ENCODE measurements around the gene UPK3BL2. TPM values are rescaled to one million over a fixed set of nuclear protein-coding genes. Genes with fewer than 3 reads are reported as not detected.
A peak's percentile ranks its signal among the peaks of the same experiment; 100 is the strongest.
"Not testable (repeated sequence)": the region's sequence is repeated elsewhere in the genome, so short reads cannot be mapped to it uniquely, and the experiment has no call there.

The UPK3BL2 gene
- total RNA-seq, 2 experiments from 2014 or later, result 21.4 to 22.3 TPM

- H3K27ac Mint-ChIP-seq; H3K9me3 Mint-ChIP-seq; H3K27me3 Mint-ChIP-seq; H3K4me1 Mint-ChIP-seq (ENCODE audit: low read depth); H3K4me3 Mint-ChIP-seq; H3K36me3 Mint-ChIP-seq (ENCODE audit: low read depth); intact Hi-C loops (cut with micrococcal nuclease); POLR2A ChIA-PET; DNase-seq; CTCF ChIA-PET: not testable (repeated sequence)
- ATAC-seq, result peak; percentile 75
These were observed 31.5 kb downstream of the UPK3BL2 start for GRCh38 chr7:102511860-102512522.

GRCh38 chr7:102510575-102510974 is 32.9 kb downstream of the UPK3BL2 start:
- H3K9me3 Mint-ChIP-seq; H3K27ac Mint-ChIP-seq; POLR2A ChIA-PET; H3K4me3 Mint-ChIP-seq; H3K27me3 Mint-ChIP-seq; ATAC-seq; H3K36me3 Mint-ChIP-seq (ENCODE audit: low read depth); CTCF ChIA-PET; intact Hi-C loops (cut with micrococcal nuclease); H3K4me1 Mint-ChIP-seq (ENCODE audit: low read depth): not testable (repeated sequence)
- peak; percentile 2 for DNase-seq

- H3K4me3 Mint-ChIP-seq; H3K36me3 Mint-ChIP-seq (ENCODE audit: low read depth); intact Hi-C loops (cut with micrococcal nuclease); H3K4me1 Mint-ChIP-seq (ENCODE audit: low read depth); ATAC-seq; H3K9me3 Mint-ChIP-seq; POLR2A ChIA-PET; H3K27me3 Mint-ChIP-seq; CTCF ChIA-PET; H3K27ac Mint-ChIP-seq: not testable (repeated sequence)
- DNase-seq, result peak; percentile 6
These were observed 35.9 kb downstream of the UPK3BL2 start for GRCh38 chr7:102507410-102508088.

- H3K27me3 Mint-ChIP-seq; ATAC-seq; intact Hi-C loops (cut with micrococcal nuclease); H3K4me1 Mint-ChIP-seq (ENCODE audit: low read depth); H3K4me3 Mint-ChIP-seq; CTCF ChIA-PET; H3K27ac Mint-ChIP-seq; H3K9me3 Mint-ChIP-seq; POLR2A ChIA-PET; H3K36me3 Mint-ChIP-seq (ENCODE audit: low read depth): not testable (repeated sequence)
- peak; percentile 1 for DNase-seq
These were observed 38.0 kb downstream of the UPK3BL2 start for GRCh38 chr7:102505298-102506185.

- POLR2A ChIA-PET; H3K4me1 Mint-ChIP-seq (ENCODE audit: low read depth); H3K4me3 Mint-ChIP-seq; ATAC-seq; H3K36me3 Mint-ChIP-seq (ENCODE audit: low read depth); CTCF ChIA-PET; DNase-seq; H3K9me3 Mint-ChIP-seq; H3K27ac Mint-ChIP-seq; H3K27me3 Mint-ChIP-seq; intact Hi-C loops (cut with micrococcal nuclease): not testable (repeated sequence)
These were observed 40.4 kb downstream of the UPK3BL2 start for GRCh38 chr7:102503141-102503540.

- ATAC-seq, CTCF ChIA-PET, POLR2A ChIA-PET: not testable (repeated sequence)
These were observed 45.2 kb downstream of the UPK3BL2 start for GRCh38 chr7:102498321-102498720.

GRCh38 chr7:102497308-102497707 is 46.2 kb downstream of the UPK3BL2 start:
- POLR2A ChIA-PET; H3K27ac Mint-ChIP-seq; H3K4me1 Mint-ChIP-seq (ENCODE audit: low read depth); ATAC-seq; H3K9me3 Mint-ChIP-seq; DNase-seq; H3K36me3 Mint-ChIP-seq (ENCODE audit: low read depth); H3K4me3 Mint-ChIP-seq; CTCF ChIA-PET; H3K27me3 Mint-ChIP-seq; intact Hi-C loops (cut with micrococcal nuclease): not testable (repeated sequence)

More at GRCh38 chr7:102498321-102498720, 45.2 kb downstream of the UPK3BL2 start:
- intact Hi-C loops (cut with micrococcal nuclease); H3K9me3 Mint-ChIP-seq; H3K4me1 Mint-ChIP-seq (ENCODE audit: low read depth); H3K36me3 Mint-ChIP-seq (ENCODE audit: low read depth); DNase-seq; H3K4me3 Mint-ChIP-seq; H3K27me3 Mint-ChIP-seq; H3K27ac Mint-ChIP-seq: not testable (repeated sequence)

GRCh38 chr7:102496861-102497260 is 46.6 kb downstream of the UPK3BL2 start:
- CTCF ChIA-PET; H3K36me3 Mint-ChIP-seq (ENCODE audit: low read depth); POLR2A ChIA-PET; DNase-seq; H3K4me1 Mint-ChIP-seq (ENCODE audit: low read depth); H3K27me3 Mint-ChIP-seq; H3K27ac Mint-ChIP-seq; ATAC-seq; H3K4me3 Mint-ChIP-seq; intact Hi-C loops (cut with micrococcal nuclease); H3K9me3 Mint-ChIP-seq: not testable (repeated sequence)

GRCh38 chr7:102494473-102495149 is 48.9 kb downstream of the UPK3BL2 start:
- H3K4me1 Mint-ChIP-seq (ENCODE audit: low read depth); H3K4me3 Mint-ChIP-seq; H3K27ac Mint-ChIP-seq; DNase-seq; POLR2A ChIA-PET; CTCF ChIA-PET; H3K27me3 Mint-ChIP-seq; H3K36me3 Mint-ChIP-seq (ENCODE audit: low read depth); intact Hi-C loops (cut with micrococcal nuclease); H3K9me3 Mint-ChIP-seq: not testable (repeated sequence)
- ATAC-seq, result peak; percentile 74

GRCh38 chr7:102494026-102494425 is 49.5 kb downstream of the UPK3BL2 start:
- peak; percentile 69 for DNase-seq
- peak; percentile 19 for ATAC-seq
- POLR2A ChIA-PET; H3K4me3 Mint-ChIP-seq; H3K27ac Mint-ChIP-seq; H3K4me1 Mint-ChIP-seq (ENCODE audit: low read depth); intact Hi-C loops (cut with micrococcal nuclease); H3K9me3 Mint-ChIP-seq; H3K36me3 Mint-ChIP-seq (ENCODE audit: low read depth); CTCF ChIA-PET; H3K27me3 Mint-ChIP-seq: not testable (repeated sequence)

GRCh38 chr7:102493220-102493935 is 50.1 kb downstream of the UPK3BL2 start:
- H3K36me3 Mint-ChIP-seq (ENCODE audit: low read depth); intact Hi-C loops (cut with micrococcal nuclease); H3K27ac Mint-ChIP-seq; H3K27me3 Mint-ChIP-seq; CTCF ChIA-PET; H3K4me1 Mint-ChIP-seq (ENCODE audit: low read depth); H3K9me3 Mint-ChIP-seq; POLR2A ChIA-PET; DNase-seq; H3K4me3 Mint-ChIP-seq: not testable (repeated sequence)
- peak; percentile 58 for ATAC-seq

Data from activated CD8-positive, alpha-beta T cell treated with anti-CD3 and anti-CD28 coated beads for 36 hours (primary cell).